Peyer's patch (tissue), 4 donors: Measurements from ENCODE around the gene ESR2.

Experiments
- CTCF ChIP-seq, 6 experiments: fragments of 450-650 bp in 4 of 6; fragments of 200-600 bp in 2 of 6; sonication (generic) in 1 of 6; IDR thresholded peaks; one replicate each; pipeline ENCODE4 v1.5.1; 2017 to 2019; ENCODE audit warnings: antibody characterized with exemption in 6 of 6, mild to moderate bottlenecking in 3 of 6, moderate library complexity in 1 of 6
- POLR2A ChIP-seq, 2 donors: fragments of 450-650 bp; IDR thresholded peaks; one replicate each; pipeline ENCODE4 v1.5.1; 2017; ENCODE audit warnings: antibody characterized with exemption in 2 of 2, mild to moderate bottlenecking in 2 of 2, moderate library complexity in 2 of 2

GRCh38 chr14:64109819-64110554, 184.2 kb downstream of the ESR2 start:
- TF ChIP-seq POLR2A (IDR thresholded peaks at IDR 0.05) (no peak), CTCF (IDR thresholded peaks at IDR 0.05) (no peak)
